ENCODE results near the gene CD300E.

CD300E gene

DNA sequence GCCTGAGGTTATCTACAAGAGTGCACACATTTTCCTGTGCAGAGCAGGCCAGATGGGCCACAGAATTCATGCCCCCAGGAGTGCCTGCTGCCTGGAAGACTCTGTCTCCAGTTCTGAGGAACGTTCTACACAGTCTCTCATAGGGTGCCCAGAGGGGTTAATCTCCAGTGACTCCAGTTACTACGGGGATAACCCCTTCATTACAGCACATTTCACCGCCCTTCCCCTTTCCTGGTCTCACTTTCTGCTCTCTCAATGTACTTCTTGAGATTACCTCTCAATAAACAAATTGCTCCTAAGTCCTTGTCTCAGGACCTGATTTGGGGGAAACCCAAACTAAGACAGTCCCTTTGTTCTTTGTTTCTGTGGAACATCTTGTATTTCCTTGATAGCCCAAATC lies 62.0 kb downstream of the CD300E start:
- no peak for DNase-seq
